Measurements from ENCODE around the gene SMAD2. TPM values are rescaled to one million over a fixed set of nuclear protein-coding genes. Genes with fewer than 3 reads are reported as not detected.

The SMAD2 gene
- total RNA-seq, 1 experiment from 2014 or later: 129 TPM

DNA sequence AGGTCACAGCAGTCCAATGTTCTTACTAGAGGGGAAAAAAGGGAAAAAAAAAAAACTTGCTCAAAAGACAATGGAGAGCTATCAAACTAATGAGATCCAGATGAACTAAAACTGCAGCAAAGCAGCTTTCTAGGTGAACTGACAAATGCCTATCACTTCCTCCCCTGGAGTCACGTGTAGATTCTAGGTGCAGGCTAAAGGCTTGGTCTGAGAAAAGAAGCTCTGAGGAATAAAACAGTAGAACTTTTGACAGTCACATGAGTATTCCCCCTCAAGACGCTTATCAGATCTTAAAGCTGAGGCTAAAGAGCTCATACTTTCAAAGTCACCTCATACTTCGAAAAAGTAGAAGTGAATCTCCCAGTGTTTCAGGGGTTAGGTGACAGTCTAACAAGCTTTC is 42.3 kb downstream of the SMAD2 start:
- Histone ChIP-seq H3K36me3 (ENCODE audit: control insufficient read depth, insufficient read depth, low read length) (no peaks in the 10 kb centered on the region; the same call in 1 of the 2 replicates), H3K27me3 (ENCODE audit: control insufficient read depth, insufficient read depth, low read length) (no peaks in the 10 kb centered on the region), H3K4me1 (ENCODE audit: control insufficient read depth, insufficient read depth, low read length) (no peaks in the 10 kb centered on the region), H3K4me3 (ENCODE audit: low read depth in 2 of 2, low read length in 2 of 2) (no peak overlapping the region), H3K27ac (ENCODE audit: low read length) (no peak overlapping the region), H3K9me3 (ENCODE audit: control insufficient read depth, insufficient read depth, low read depth, low read length) (no peaks in the 10 kb centered on the region)
- DNase-seq (ENCODE audit: low read depth, low spot score) (no peak), ATAC-seq (no peak)
- in situ Hi-C loops (cut with HindIII; ENCODE audit: low pct_unique_long_range_greater_than_20kb, low sequenced_read_pairs): no loop called here
- CTCF ChIA-PET: no interaction called here
- no TSS peak for BruUV-seq (replicated peaks)
- intact Hi-C loops (cut with micrococcal nuclease; ENCODE audit: unreplicated experiment): no loop called here
- POLR2A ChIA-PET: no interaction called here
- TF ChIP-seq TCF7L2 (IDR thresholded peaks at IDR 0.05; ENCODE audit: low read depth, low read length) (no peak), POLR2AphosphoS5 (IDR thresholded peaks at IDR 0.05; ENCODE audit: low read depth, low read length) (no peak), SIN3A (IDR thresholded peaks at IDR 0.05; ENCODE audit: borderline replicate concordance, insufficient read depth, low read depth, low read length) (no peak)
- TF ChIP-seq, protein P1, sequence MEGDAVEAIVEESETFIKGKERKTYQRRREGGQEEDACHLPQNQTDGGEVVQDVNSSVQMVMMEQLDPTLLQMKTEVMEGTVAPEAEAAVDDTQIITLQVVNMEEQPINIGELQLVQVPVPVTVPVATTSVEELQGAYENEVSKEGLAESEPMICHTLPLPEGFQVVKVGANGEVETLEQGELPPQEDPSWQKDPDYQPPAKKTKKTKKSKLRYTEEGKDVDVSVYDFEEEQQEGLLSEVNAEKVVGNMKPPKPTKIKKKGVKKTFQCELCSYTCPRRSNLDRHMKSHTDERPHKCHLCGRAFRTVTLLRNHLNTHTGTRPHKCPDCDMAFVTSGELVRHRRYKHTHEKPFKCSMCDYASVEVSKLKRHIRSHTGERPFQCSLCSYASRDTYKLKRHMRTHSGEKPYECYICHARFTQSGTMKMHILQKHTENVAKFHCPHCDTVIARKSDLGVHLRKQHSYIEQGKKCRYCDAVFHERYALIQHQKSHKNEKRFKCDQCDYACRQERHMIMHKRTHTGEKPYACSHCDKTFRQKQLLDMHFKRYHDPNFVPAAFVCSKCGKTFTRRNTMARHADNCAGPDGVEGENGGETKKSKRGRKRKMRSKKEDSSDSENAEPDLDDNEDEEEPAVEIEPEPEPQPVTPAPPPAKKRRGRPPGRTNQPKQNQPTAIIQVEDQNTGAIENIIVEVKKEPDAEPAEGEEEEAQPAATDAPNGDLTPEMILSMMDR (IDR thresholded peaks at IDR 0.05): no peak
- TF ChIP-seq, protein P2, sequence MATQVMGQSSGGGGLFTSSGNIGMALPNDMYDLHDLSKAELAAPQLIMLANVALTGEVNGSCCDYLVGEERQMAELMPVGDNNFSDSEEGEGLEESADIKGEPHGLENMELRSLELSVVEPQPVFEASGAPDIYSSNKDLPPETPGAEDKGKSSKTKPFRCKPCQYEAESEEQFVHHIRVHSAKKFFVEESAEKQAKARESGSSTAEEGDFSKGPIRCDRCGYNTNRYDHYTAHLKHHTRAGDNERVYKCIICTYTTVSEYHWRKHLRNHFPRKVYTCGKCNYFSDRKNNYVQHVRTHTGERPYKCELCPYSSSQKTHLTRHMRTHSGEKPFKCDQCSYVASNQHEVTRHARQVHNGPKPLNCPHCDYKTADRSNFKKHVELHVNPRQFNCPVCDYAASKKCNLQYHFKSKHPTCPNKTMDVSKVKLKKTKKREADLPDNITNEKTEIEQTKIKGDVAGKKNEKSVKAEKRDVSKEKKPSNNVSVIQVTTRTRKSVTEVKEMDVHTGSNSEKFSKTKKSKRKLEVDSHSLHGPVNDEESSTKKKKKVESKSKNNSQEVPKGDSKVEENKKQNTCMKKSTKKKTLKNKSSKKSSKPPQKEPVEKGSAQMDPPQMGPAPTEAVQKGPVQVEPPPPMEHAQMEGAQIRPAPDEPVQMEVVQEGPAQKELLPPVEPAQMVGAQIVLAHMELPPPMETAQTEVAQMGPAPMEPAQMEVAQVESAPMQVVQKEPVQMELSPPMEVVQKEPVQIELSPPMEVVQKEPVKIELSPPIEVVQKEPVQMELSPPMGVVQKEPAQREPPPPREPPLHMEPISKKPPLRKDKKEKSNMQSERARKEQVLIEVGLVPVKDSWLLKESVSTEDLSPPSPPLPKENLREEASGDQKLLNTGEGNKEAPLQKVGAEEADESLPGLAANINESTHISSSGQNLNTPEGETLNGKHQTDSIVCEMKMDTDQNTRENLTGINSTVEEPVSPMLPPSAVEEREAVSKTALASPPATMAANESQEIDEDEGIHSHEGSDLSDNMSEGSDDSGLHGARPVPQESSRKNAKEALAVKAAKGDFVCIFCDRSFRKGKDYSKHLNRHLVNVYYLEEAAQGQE (IDR thresholded peaks at IDR 0.05; ENCODE audit: insufficient read depth in 1 of 2, low read depth in 2 of 2, low read length in 1 of 2): no peak

DNA sequence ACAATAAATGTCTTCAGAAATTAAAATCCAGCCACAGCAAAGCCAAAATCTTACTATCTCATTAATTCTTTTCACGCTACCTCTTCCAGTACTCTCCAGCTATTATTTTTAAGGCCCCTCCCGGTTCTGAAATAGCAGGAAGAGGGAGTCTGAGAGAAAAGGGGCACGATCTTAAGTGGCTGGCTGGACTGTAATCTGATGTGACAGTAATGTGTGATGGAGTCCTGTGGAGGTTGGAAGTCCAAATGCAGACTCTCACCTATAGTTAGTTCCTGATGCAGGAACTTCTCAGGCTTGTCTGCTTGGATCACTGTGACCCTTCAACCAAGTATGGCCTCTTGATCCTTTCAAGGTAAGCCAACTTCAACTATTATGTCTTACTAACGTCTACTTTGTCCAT is 43.2 kb downstream of the SMAD2 start:
- intact Hi-C loops (cut with micrococcal nuclease; ENCODE audit: unreplicated experiment) (no loop called here), in situ Hi-C loops (cut with HindIII; ENCODE audit: low pct_unique_long_range_greater_than_20kb, low sequenced_read_pairs) (no loop called here)
- DNase-seq (ENCODE audit: low read depth, low spot score): no peak
- TF ChIP-seq TCF7L2 (IDR thresholded peaks at IDR 0.05; ENCODE audit: low read depth, low read length): no peak
- TF ChIP-seq, protein P2 (IDR thresholded peaks at IDR 0.05; ENCODE audit: insufficient read depth in 1 of 2, low read depth in 2 of 2, low read length in 1 of 2): no peak
- no peak for TF ChIP-seq SIN3A (IDR thresholded peaks at IDR 0.05; ENCODE audit: borderline replicate concordance, insufficient read depth, low read depth, low read length)
- TF ChIP-seq POLR2AphosphoS5 (IDR thresholded peaks at IDR 0.05; ENCODE audit: low read depth, low read length): no peak
- TF ChIP-seq, protein P1 (IDR thresholded peaks at IDR 0.05): no peak
- Histone ChIP-seq H3K27ac (ENCODE audit: low read length) (no peak overlapping the region), H3K4me1 (ENCODE audit: control insufficient read depth, insufficient read depth, low read length) (no peaks in the 10 kb centered on the region), H3K36me3 (ENCODE audit: control insufficient read depth, insufficient read depth, low read length) (no peaks in the 10 kb centered on the region; the same call in 1 of the 2 replicates), H3K4me3 (ENCODE audit: low read depth in 2 of 2, low read length in 2 of 2) (no peak overlapping the region), H3K9me3 (ENCODE audit: control insufficient read depth, insufficient read depth, low read depth, low read length) (no peaks in the 10 kb centered on the region), H3K27me3 (ENCODE audit: control insufficient read depth, insufficient read depth, low read length) (no peaks in the 10 kb centered on the region)
- ChIA-PET CTCF (no interaction called here), POLR2A (no interaction called here)
- ATAC-seq: no peak
- BruUV-seq (replicated peaks): no TSS peak
